Esophagus squamous epithelium (tissue), 5 donors: ENCODE results near the gene SPATA33. TPM values are rescaled to one million over a fixed set of nuclear protein-coding genes. Genes with fewer than 3 reads are reported as not detected.

Source experiments
- DNase-seq: peaks from one replicate; lab custom pipeline; 2025; lab: John Stamatoyannopoulos, UW
- H3K27ac ChIP-seq, 4 donors: fragments of 200-600 bp; sonication (generic); one replicate each; pipeline ENCODE4 v1.5.1; 2016 to 2019; ENCODE audit warnings: mild to moderate bottlenecking in 1 of 4
- H3K27me3 ChIP-seq, 4 donors: fragments of 200-600 bp; sonication (generic); 1 replicate in 3 of 4; 2 replicates in 1 of 4; pipeline versions ENCODE4 v1.5.1 to v1.6.0; 2017 to 2021; ENCODE audit warnings: antibody characterized with exemption in 1 of 4
- H3K36me3 ChIP-seq, 3 donors: fragments of 200-600 bp; sonication (generic); one replicate each; pipeline ENCODE4 v1.5.1; 2016 to 2019
- H3K4me1 ChIP-seq, 3 donors: fragments of 200-600 bp; sonication (generic); one replicate each; pipeline ENCODE4 v1.5.1; 2017 to 2019
- H3K4me3 ChIP-seq, 4 donors: fragments of 200-600 bp; sonication (generic); 1 replicate in 3 of 4; 2 replicates in 1 of 4; pipeline ENCODE4 v1.5.1; 2016 to 2019; ENCODE audit warnings: mild to moderate bottlenecking in 2 of 4, moderate library complexity in 1 of 4
- H3K9me3 ChIP-seq, 3 donors: fragments of 200-600 bp; sonication (generic); one replicate each; pipeline ENCODE4 v1.5.1; 2016 to 2019
- CTCF ChIP-seq, 6 experiments: fragments of 450-650 bp in 4 of 6; fragments of 200-600 bp in 2 of 6; sonication (generic) in 2 of 6; IDR thresholded peaks; one replicate each; pipeline ENCODE4 v1.5.1; 2016 to 2019; ENCODE audit warnings: antibody characterized with exemption in 6 of 6, mild to moderate bottlenecking in 4 of 6, moderate library complexity in 4 of 6
- POLR2A ChIP-seq, 4 donors: fragments of 450-650 bp; IDR thresholded peaks; one replicate each; pipeline ENCODE4 v1.6.1; 2017; ENCODE audit warnings: antibody characterized with exemption in 4 of 4, mild to moderate bottlenecking in 4 of 4, moderate library complexity in 3 of 4
- WGBS, 2 donors: methylation state at CpG; one replicate each; pipeline ENCODE4 v1.1.5; 2018; 5-methylcytosine and 5-hydroxymethylcytosine counted together
- intact Hi-C: fragments of 100-400 bp; cut with DNase I; formaldehyde crosslinking; loops from one replicate; pipeline ENCODE4 v1.15.0; 2022
- total RNA-seq, 4 donors: library from RNA; depleted of rRNA; stranded (reverse); fragments of >200 nt; gene quantifications; one replicate each; pipeline ENCODE4 v1.1.0, GENCODE V29; 2016
- donor health status: DM: yes; HTN: yes; CAD: no.

SPATA33 gene
- total RNA-seq, 4 donors from 2014 or later, result 1.8 to 4.9 (median 2.8) TPM

- intact Hi-C loops, result loop anchor here (5.0 to 10.0 kb wide), 3 partner anchors 52 to 152 kb away; no protein-coding TSS in a partner anchor
- peaks cover 0 to 18% (median 0%) of the 10 kb centered on the region in 4 donors for H3K27me3 ChIP-seq
- H3K9me3 ChIP-seq, result no peaks in the 10 kb centered on the region
- no peak for DNase-seq
- peaks cover 8 to 42% (median 10%) of the 10 kb centered on the region in 3 donors for H3K4me1 ChIP-seq
- no peak overlapping the region for H3K27ac ChIP-seq
- H3K4me3 ChIP-seq, result no peak overlapping the region
- peaks cover 0 to 14% (median 0%) of the 10 kb centered on the region in 3 donors for H3K36me3 ChIP-seq
- WGBS, 2 donors, result 71 to 74% methylated on average over 14 to 15 of the region's 15 CpGs
- TF ChIP-seq POLR2A (IDR thresholded peaks at IDR 0.05) (no peak), CTCF (IDR thresholded peaks at IDR 0.05) (no peak)
Observed at GRCh38 chr16:89705006-89705405, 47.4 kb downstream of the SPATA33 start.

GRCh38 chr16:89706518-89707260, 49.1 kb downstream of the SPATA33 start:
- no peak for TF ChIP-seq POLR2A (IDR thresholded peaks at IDR 0.05)
- no peak for TF ChIP-seq CTCF (IDR thresholded peaks at IDR 0.05)
- peaks cover 0 to 34% (median 1%) of the 10 kb centered on the region in 3 donors for H3K4me1 ChIP-seq
- no peaks in the 10 kb centered on the region for H3K9me3 ChIP-seq
- peaks cover 0 to 18% (median 0%) of the 10 kb centered on the region in 4 donors for H3K27me3 ChIP-seq
- intact Hi-C loops, result loop anchor here (5.0 to 10.0 kb wide), 3 partner anchors 51 to 151 kb away; no protein-coding TSS in a partner anchor
- WGBS, 2 donors, result 72 to 85% methylated on average over 5 to 7 of the region's 14 CpGs
- no peak overlapping the region for H3K4me3 ChIP-seq
- H3K27ac ChIP-seq, result no peak overlapping the region
- no peak for DNase-seq
- H3K36me3 ChIP-seq, result peaks cover 0 to 14% (median 0%) of the 10 kb centered on the region in 3 donors

GRCh38 chr16:89707695-89708094, 50.1 kb downstream of the SPATA33 start:
- Histone ChIP-seq H3K9me3 (no peaks in the 10 kb centered on the region), H3K27ac (no peak overlapping the region), H3K36me3 (peaks cover 0 to 14% (median 0%) of the 10 kb centered on the region in 3 donors), H3K27me3 (peaks cover 0 to 19% (median 0%) of the 10 kb centered on the region in 4 donors), H3K4me3 (no peak overlapping the region), H3K4me1 (peaks cover 7 to 35% (median 12%) of the 10 kb centered on the region in 3 donors)
- 80 to 81% methylated on average over 1 to 4 of the region's 9 CpGs for WGBS, 2 donors
- DNase-seq, result no peak
- no peak for TF ChIP-seq CTCF (IDR thresholded peaks at IDR 0.05)
- no peak for TF ChIP-seq POLR2A (IDR thresholded peaks at IDR 0.05)
- intact Hi-C loops, result loop anchor here (5.0 to 10.0 kb wide), 3 partner anchors 50 to 150 kb away; no protein-coding TSS in a partner anchor

GRCh38 chr16:89708481-89708931, 50.9 kb downstream of the SPATA33 start:
- TF ChIP-seq CTCF (IDR thresholded peaks at IDR 0.05) (no peak), POLR2A (IDR thresholded peaks at IDR 0.05) (no peak)
- 60% methylated on average over 1 of the region's 19 CpGs; no CpG with 5 or more reads in 1 of the 2 donors for WGBS, 2 donors
- Histone ChIP-seq H3K9me3 (no peaks in the 10 kb centered on the region), H3K27ac (no peak overlapping the region), H3K4me1 (peaks cover 7 to 39% (median 14%) of the 10 kb centered on the region in 3 donors), H3K4me3 (no peak overlapping the region), H3K36me3 (peaks cover 0 to 14% (median 0%) of the 10 kb centered on the region in 3 donors), H3K27me3 (peaks cover 0 to 17% (median 0%) of the 10 kb centered on the region in 4 donors)
- no peak for DNase-seq
- intact Hi-C loops, result loop anchor here (5.0 to 10.0 kb wide), 3 partner anchors 49 to 149 kb away; no protein-coding TSS in a partner anchor

GRCh38 chr16:89709166-89709565, 51.5 kb downstream of the SPATA33 start:
- H3K36me3 ChIP-seq, result peaks cover 0 to 17% (median 0%) of the 10 kb centered on the region in 3 donors
- peaks cover 0 to 16% (median 0%) of the 10 kb centered on the region in 4 donors for H3K27me3 ChIP-seq
- H3K4me3 ChIP-seq, result no peak overlapping the region
- no peak for TF ChIP-seq CTCF (IDR thresholded peaks at IDR 0.05)
- no peak for TF ChIP-seq POLR2A (IDR thresholded peaks at IDR 0.05)
- intact Hi-C loops, result loop anchor here (5.0 to 10.0 kb wide), 3 partner anchors 48 to 148 kb away; no protein-coding TSS in a partner anchor
- DNase-seq, result no peak
- peaks cover 7 to 39% (median 14%) of the 10 kb centered on the region in 3 donors for H3K4me1 ChIP-seq
- WGBS, 2 donors, result no CpG with 5 or more reads among the region's 10 CpGs
- no peak overlapping the region for H3K27ac ChIP-seq
- no peaks in the 10 kb centered on the region for H3K9me3 ChIP-seq
